ENCODE measurements around the gene TMEM125. TPM values are rescaled to one million over a fixed set of nuclear protein-coding genes. Genes with fewer than 3 reads are reported as not detected.

TMEM125 gene
- total RNA-seq, 1 donor from 2014 or later: 19.8 TPM

DNA sequence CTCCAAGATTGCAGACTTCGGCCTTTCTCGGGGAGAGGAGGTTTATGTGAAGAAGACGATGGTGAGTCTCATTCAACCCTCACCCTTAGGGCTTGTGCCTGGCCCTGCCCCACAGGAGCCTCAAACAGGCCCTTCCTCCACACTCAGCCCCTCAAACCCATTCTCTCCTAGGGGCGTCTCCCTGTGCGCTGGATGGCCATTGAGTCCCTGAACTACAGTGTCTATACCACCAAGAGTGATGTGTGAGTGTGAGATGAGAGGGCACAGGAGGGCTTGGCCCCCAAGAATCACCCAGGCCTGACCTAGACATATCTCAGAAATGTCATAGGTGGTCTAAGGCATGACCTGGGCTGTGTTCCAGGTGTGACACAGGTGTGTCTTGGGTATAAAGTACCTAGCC, 49.5 kb downstream of the TMEM125 start:
- H3K36me3 Mint-ChIP-seq: no peaks in the 10 kb centered on the region
- H3K27me3 Mint-ChIP-seq: no peaks in the 10 kb centered on the region
- H3K27ac Mint-ChIP-seq: no peak overlapping the region
- H3K4me1 Mint-ChIP-seq (ENCODE audit: unreplicated experiment): no peaks in the 10 kb centered on the region
- DNase-seq (ENCODE audit: extremely low spot score, unreplicated experiment): no peak
- H3K9me3 Mint-ChIP-seq: no peaks in the 10 kb centered on the region
- TF ChIP-seq, protein P1, sequence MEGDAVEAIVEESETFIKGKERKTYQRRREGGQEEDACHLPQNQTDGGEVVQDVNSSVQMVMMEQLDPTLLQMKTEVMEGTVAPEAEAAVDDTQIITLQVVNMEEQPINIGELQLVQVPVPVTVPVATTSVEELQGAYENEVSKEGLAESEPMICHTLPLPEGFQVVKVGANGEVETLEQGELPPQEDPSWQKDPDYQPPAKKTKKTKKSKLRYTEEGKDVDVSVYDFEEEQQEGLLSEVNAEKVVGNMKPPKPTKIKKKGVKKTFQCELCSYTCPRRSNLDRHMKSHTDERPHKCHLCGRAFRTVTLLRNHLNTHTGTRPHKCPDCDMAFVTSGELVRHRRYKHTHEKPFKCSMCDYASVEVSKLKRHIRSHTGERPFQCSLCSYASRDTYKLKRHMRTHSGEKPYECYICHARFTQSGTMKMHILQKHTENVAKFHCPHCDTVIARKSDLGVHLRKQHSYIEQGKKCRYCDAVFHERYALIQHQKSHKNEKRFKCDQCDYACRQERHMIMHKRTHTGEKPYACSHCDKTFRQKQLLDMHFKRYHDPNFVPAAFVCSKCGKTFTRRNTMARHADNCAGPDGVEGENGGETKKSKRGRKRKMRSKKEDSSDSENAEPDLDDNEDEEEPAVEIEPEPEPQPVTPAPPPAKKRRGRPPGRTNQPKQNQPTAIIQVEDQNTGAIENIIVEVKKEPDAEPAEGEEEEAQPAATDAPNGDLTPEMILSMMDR (conservative IDR thresholded peaks at IDR 0.05): no peak
- no peak overlapping the region for H3K4me3 Mint-ChIP-seq

DNA sequence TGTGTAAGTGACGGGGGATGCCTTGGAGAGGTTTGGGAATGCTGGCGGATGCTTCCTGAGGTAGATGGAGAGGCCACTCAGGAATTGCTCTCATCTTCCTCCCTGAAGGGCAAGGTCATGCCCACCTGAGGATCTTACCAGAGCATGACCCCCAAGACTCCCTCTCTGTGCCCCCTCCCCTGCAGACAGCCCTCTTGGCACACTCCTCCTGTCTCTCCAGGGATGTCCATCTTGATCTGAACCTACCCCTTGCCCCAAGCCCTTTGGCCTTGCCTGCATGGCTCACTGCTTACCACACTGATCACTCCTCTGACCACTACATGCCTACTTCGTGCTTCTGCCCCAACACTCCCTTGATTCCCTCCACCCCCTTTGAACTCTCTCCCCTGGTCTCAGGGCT, 50.0 kb downstream of the TMEM125 start:
- no peak overlapping the region for H3K4me3 Mint-ChIP-seq
- TF ChIP-seq, protein P1 (conservative IDR thresholded peaks at IDR 0.05): no peak
- H3K27me3 Mint-ChIP-seq: no peaks in the 10 kb centered on the region
- H3K36me3 Mint-ChIP-seq: no peaks in the 10 kb centered on the region
- DNase-seq (ENCODE audit: extremely low spot score, unreplicated experiment): no peak
- no peaks in the 10 kb centered on the region for H3K4me1 Mint-ChIP-seq (ENCODE audit: unreplicated experiment)
- H3K9me3 Mint-ChIP-seq: no peaks in the 10 kb centered on the region
- no peak overlapping the region for H3K27ac Mint-ChIP-seq

DNA sequence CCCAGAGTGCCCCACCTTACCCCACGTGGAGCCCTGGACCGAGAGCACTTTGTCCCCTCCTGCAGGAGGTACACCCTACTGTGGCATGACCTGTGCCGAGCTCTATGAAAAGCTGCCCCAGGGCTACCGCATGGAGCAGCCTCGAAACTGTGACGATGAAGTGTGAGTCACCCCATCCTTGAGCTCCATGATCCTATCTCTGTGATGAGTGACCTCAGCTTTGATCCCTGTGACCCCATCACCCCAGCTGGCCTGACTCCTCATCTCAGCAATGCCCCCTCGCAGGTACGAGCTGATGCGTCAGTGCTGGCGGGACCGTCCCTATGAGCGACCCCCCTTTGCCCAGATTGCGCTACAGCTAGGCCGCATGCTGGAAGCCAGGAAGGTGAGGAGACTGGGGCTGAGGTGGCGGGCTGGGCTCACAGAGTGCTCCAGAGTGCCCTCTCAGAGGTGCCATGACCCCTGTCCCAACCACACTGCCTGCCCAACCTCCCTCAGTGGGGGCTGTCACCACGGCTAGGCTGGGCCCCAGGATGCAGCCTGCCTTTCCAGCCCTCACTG, 51.6 kb downstream of the TMEM125 start:
- TF ChIP-seq, protein P1 (conservative IDR thresholded peaks at IDR 0.05): no peak
- Mint-ChIP-seq H3K4me1 (ENCODE audit: unreplicated experiment) (no peaks in the 10 kb centered on the region), H3K27ac (no peak overlapping the region), H3K9me3 (no peaks in the 10 kb centered on the region), H3K27me3 (no peaks in the 10 kb centered on the region), H3K36me3 (no peaks in the 10 kb centered on the region), H3K4me3 (no peak overlapping the region)
- no peak for DNase-seq (ENCODE audit: extremely low spot score, unreplicated experiment)

DNA sequence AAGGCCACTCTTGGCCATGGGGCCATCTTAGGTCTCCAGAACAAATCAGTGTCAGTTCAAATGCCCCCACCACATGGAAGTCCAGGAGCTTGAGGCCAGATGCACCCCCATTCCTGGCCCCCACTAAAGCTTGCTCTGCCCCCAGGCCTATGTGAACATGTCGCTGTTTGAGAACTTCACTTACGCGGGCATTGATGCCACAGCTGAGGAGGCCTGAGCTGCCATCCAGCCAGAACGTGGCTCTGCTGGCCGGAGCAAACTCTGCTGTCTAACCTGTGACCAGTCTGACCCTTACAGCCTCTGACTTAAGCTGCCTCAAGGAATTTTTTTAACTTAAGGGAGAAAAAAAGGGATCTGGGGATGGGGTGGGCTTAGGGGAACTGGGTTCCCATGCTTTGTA, 52.7 kb downstream of the TMEM125 start:
- no peaks in the 10 kb centered on the region for H3K27me3 Mint-ChIP-seq
- no peak for DNase-seq (ENCODE audit: extremely low spot score, unreplicated experiment)
- H3K4me1 Mint-ChIP-seq (ENCODE audit: unreplicated experiment): no peaks in the 10 kb centered on the region
- H3K4me3 Mint-ChIP-seq: no peak overlapping the region
- peaks cover 5% of the 10 kb centered on the region for H3K9me3 Mint-ChIP-seq
- no peaks in the 10 kb centered on the region for H3K36me3 Mint-ChIP-seq
- TF ChIP-seq, protein P1 (conservative IDR thresholded peaks at IDR 0.05): no peak
- no peak overlapping the region for H3K27ac Mint-ChIP-seq

Other genes with a start within 250 kb of the TMEM125 start
- gene EBNA1BP2, start 97.7 kb upstream of the TMEM125 start, total RNA-seq (ENCODE audit: low replicate concordance): 57.2 and 68.3 TPM in 2 replicates
- gene CFAP57, start 97.7 kb upstream of the TMEM125 start, total RNA-seq (ENCODE audit: low replicate concordance): 0.74 and 1.8 TPM in 2 replicates
- 9.9 and 17.2 TPM in 2 replicates for gene C1orf210, start 15.6 kb downstream of the TMEM125 start, total RNA-seq (ENCODE audit: low replicate concordance)
- 1.3 TPM in 1 of 2 replicates, not detected in the other for gene TIE1, start 31.0 kb downstream of the TMEM125 start, total RNA-seq (ENCODE audit: low replicate concordance)
- not detected in 2 replicates for gene MPL, start 67.8 kb downstream of the TMEM125 start, total RNA-seq (ENCODE audit: low replicate concordance)
- 33.9 and 114 TPM in 2 replicates for gene CDC20, start 89.0 kb downstream of the TMEM125 start, total RNA-seq (ENCODE audit: low replicate concordance)
- 52.2 and 124 TPM in 2 replicates for gene ELOVL1, start 98.0 kb downstream of the TMEM125 start, total RNA-seq (ENCODE audit: low replicate concordance)
- 37.2 and 48.1 TPM in 2 replicates for gene MED8, start 119.8 kb downstream of the TMEM125 start, total RNA-seq (ENCODE audit: low replicate concordance)
- 45.8 and 65.7 TPM in 2 replicates for gene SZT2, start 119.9 kb downstream of the TMEM125 start, total RNA-seq (ENCODE audit: low replicate concordance)
- gene HYI, start 183.9 kb downstream of the TMEM125 start, total RNA-seq (ENCODE audit: low replicate concordance): 20.0 and 36.0 TPM in 2 replicates